Psoas muscle (tissue), 8 donors: ENCODE data around the gene ODR4. TPM values are rescaled to one million over a fixed set of nuclear protein-coding genes. Genes with fewer than 3 reads are reported as not detected.
"Not testable (repeated sequence)": the region's sequence is repeated elsewhere in the genome, so short reads cannot be mapped to it uniquely, and the experiment has no call there.

Experiments used
- ATAC-seq, 4 donors: fragments of 200-7000 bp; cut with Tn5 transposase; one replicate each; pipeline ENCODE4 v1.9.1; 2020; ENCODE audit warnings: moderate library complexity in 3 of 4, mild to moderate bottlenecking in 2 of 4
- DNase-seq, 2 donors: peaks; one replicate each; pipeline ENCODE4 v3.0.0-alpha.2; 2020
- H3K27ac ChIP-seq: fragments of 200-600 bp; one replicate; pipeline ENCODE4 v1.8.0; 2022
- H3K27me3 ChIP-seq, 3 donors: fragments of 200-600 bp in 1 of 3; one replicate each; pipeline versions ENCODE4 v1.6.1 to v1.8.0; 2013 to 2022; ENCODE audit warnings: low read length in 2 of 3, mild to moderate bottlenecking in 2 of 3, moderate library complexity in 1 of 3; ENCODE audit not compliant: insufficient read depth in 3 of 3
- H3K36me3 ChIP-seq, 2 donors: fragments of 200-600 bp in 1 of 2; one replicate each; pipeline versions ENCODE4 v1.6.1 to v1.8.0; 2013 to 2022; ENCODE audit warnings: low read depth in 1 of 2, mild to moderate bottlenecking in 1 of 2, moderate library complexity in 1 of 2; ENCODE audit not compliant: insufficient read depth in 1 of 2
- H3K4me1 ChIP-seq: fragments of 200-600 bp; one replicate; pipeline ENCODE4 v1.8.0; 2022
- H3K4me3 ChIP-seq: fragments of 200-600 bp; one replicate; pipeline ENCODE4 v1.8.0; 2022; ENCODE audit warnings: mild to moderate bottlenecking
- H3K9me3 ChIP-seq: fragments of 200-600 bp; one replicate; pipeline ENCODE4 v1.8.0; 2022
- WGBS, 3 donors: extraction: QIAGEN DNeasy Blood & Tissue Kit; methylation state at CpG; one replicate each; pipeline versions ENCODE4 v1.1.6 to v1.1.7; 2013; 5-methylcytosine and 5-hydroxymethylcytosine counted together
- intact Hi-C, 2 donors: fragments of 100-400 bp; cut with DNase I; formaldehyde crosslinking; loops; one replicate each; pipeline versions ENCODE4 v1.11.0 to v1.14.2; 2022
- polyA plus RNA-seq, 3 donors: library from polyadenylated mRNA; stranded (reverse); fragments of 200-250 nt; gene quantifications; one replicate each; pipeline ENCODE4 v1.2.3, GENCODE V29; 2013
- total RNA-seq, 4 donors: library from RNA; stranded (reverse); fragmentation: NEBNext Ultra II Directional in 2 of 4; extraction: Animal tissue kit (Norgen Biotek cat#: 25700) in 2 of 4; gene quantifications; one replicate each; pipeline versions ENCODE4 v1.2.1 to v1.2.4, GENCODE V29; 2021 to 2023
- TF ChIP-seq, protein P1 (sequence below): fragments of 200-600 bp; IDR thresholded peaks from one replicate; pipeline ENCODE4 v1.8.0; 2022; ENCODE audit warnings: antibody characterized with exemption
- donor health status: healthy with polysubstance abuse.
- donor health status: DM: no; HTN: no; CAD: no; lungs with moderate emphysema.
- donor health status: Bipolar disorder and iron deficiency.
- donor health status: healthy.
- donor health status: DM: yes; HTN: yes; CAD: no.
- donor health status: DM: no; HTN: no; CAD: no.
- donor health status: DM: no; HTN: no; CAD: no.
- donor health status: DM: yes; HTN: yes; CAD: no.

Gene ODR4
- total and polyA plus RNA-seq, 7 donors: 7.6 to 12.1 (median 11.0) TPM

DNA sequence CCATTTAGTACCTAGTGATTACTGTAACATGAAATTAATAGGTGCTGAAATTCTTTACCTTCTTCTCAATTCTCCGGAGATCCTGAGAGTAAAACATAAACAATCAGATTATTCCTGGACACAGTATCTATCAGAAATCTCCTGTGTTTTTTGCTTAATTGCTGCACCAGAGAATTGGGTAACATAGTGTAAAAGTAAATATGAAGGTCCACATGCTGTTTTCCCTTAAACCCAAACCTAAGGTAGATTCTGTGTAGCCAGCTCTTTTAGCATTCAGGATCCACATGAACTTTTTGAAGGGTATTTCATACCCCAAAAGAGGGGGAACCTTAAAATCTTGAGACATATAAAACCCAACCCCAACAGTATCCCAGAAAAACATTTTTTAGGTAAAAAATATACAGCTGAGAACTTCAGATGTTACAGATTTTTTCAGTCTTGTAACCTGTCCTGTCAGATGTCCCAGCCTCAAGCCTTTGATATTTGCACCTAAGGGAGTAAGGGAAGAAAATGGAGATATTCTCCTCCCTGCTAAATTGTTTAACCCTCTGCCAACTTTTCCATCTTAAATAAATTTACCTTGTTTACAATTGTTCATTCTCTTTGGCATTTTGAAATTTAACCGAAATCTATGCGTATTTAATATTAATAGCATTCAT lies 11.2 kb downstream of the ODR4 start:
- TF ChIP-seq, protein P1, sequence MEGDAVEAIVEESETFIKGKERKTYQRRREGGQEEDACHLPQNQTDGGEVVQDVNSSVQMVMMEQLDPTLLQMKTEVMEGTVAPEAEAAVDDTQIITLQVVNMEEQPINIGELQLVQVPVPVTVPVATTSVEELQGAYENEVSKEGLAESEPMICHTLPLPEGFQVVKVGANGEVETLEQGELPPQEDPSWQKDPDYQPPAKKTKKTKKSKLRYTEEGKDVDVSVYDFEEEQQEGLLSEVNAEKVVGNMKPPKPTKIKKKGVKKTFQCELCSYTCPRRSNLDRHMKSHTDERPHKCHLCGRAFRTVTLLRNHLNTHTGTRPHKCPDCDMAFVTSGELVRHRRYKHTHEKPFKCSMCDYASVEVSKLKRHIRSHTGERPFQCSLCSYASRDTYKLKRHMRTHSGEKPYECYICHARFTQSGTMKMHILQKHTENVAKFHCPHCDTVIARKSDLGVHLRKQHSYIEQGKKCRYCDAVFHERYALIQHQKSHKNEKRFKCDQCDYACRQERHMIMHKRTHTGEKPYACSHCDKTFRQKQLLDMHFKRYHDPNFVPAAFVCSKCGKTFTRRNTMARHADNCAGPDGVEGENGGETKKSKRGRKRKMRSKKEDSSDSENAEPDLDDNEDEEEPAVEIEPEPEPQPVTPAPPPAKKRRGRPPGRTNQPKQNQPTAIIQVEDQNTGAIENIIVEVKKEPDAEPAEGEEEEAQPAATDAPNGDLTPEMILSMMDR: no peak
- DNase-seq (no peak), ATAC-seq (no peak)
- Histone ChIP-seq H3K4me1 (no peaks in the 10 kb centered on the region), H3K9me3 (no peaks in the 10 kb centered on the region), H3K27me3 (no peaks in the 10 kb centered on the region), H3K4me3 (no peak overlapping the region), H3K36me3 (peaks cover 4 to 84% of the 10 kb centered on the region in 2 donors), H3K27ac (no peak overlapping the region)
- WGBS, 3 donors: 93 to 98% (median 94%) methylated on average over 3 of the region's 3 CpGs
- intact Hi-C loops: no loop called here

DNA sequence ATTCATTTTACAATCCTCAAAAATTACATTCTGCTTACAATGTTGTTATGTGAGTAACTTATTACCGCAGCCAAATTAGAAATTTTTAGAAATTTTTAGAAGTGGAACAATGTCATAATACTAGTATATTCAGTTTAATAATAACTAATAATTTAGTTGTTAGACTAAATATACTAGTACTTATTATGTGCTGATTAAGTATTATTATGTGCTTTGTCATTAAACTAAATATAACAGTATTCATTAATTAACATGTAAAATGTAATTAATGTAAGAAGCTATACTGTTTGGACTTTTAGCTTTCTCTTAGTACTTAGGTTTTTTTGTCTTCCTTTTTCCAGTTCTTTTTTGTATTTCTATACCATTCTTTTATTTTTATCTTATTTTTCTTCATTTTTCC lies 15.3 kb downstream of the ODR4 start:
- 96 to 100% (median 98%) methylated on average over 1 of the region's 1 CpG for WGBS, 3 donors
- no peak overlapping the region for H3K27ac ChIP-seq
- H3K9me3 ChIP-seq: no peaks in the 10 kb centered on the region
- DNase-seq: no peak
- H3K27me3 ChIP-seq: no peaks in the 10 kb centered on the region
- no peaks in the 10 kb centered on the region for H3K4me1 ChIP-seq
- no peak for ATAC-seq
- peaks cover 7 to 98% of the 10 kb centered on the region in 2 donors for H3K36me3 ChIP-seq
- intact Hi-C loops: loop anchor here (5.0 to 10.0 kb wide), 2 partner anchors 46 to 59 kb away; no protein-coding TSS in a partner anchor
- no peak overlapping the region for H3K4me3 ChIP-seq
- TF ChIP-seq, protein P1: no peak

DNA sequence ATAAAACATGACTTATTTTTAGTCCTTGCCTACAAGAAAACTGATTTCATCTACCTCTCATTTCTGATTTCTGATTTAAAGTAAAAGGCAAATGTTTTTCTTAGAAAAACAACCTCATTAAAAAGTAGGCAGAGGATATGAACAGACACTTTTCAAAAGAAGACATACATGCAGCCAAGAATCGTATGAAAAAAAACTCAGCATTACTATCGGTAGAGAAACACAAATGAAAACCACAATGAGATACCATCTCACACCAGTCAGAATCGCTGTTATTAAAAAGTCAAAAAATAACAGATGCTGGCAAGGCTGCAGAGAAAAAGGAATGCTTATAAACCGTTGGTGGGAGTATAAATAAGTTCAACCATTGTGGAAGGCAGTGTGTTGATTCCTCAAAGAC lies 16.2 kb downstream of the ODR4 start:
- intact Hi-C loops: loop anchor here (5.0 to 10.0 kb wide), 2 partner anchors 47 to 60 kb away; no protein-coding TSS in a partner anchor
- ATAC-seq (no peak), DNase-seq (no peak)
- WGBS, 3 donors: 93 to 96% (median 95%) methylated on average over 4 of the region's 4 CpGs
- Histone ChIP-seq H3K27me3 (no peaks in the 10 kb centered on the region), H3K27ac (no peak overlapping the region), H3K36me3 (peaks cover 7 to 95% of the 10 kb centered on the region in 2 donors), H3K4me1 (no peaks in the 10 kb centered on the region), H3K4me3 (no peak overlapping the region), H3K9me3 (no peaks in the 10 kb centered on the region)
- TF ChIP-seq, protein P1: no peak

GRCh38 chr1:186392711-186393110 lies 17.1 kb downstream of the ODR4 start:
- not testable (repeated sequence) for H3K4me1 ChIP-seq, H3K27me3 ChIP-seq, H3K27ac ChIP-seq, DNase-seq, H3K4me3 ChIP-seq, ATAC-seq, H3K9me3 ChIP-seq
- intact Hi-C loops: loop anchor here (5.0 to 10.0 kb wide), 2 partner anchors 48 to 60 kb away; no protein-coding TSS in a partner anchor
- WGBS, 3 donors: 87 to 92% (median 91%) methylated on average over 6 of the region's 6 CpGs
- peaks cover 7 to 94% of the 10 kb centered on the region in 2 donors for H3K36me3 ChIP-seq

- not testable (repeated sequence) for H3K27me3 ChIP-seq, H3K4me3 ChIP-seq, H3K27ac ChIP-seq, DNase-seq, H3K4me1 ChIP-seq, H3K9me3 ChIP-seq, ATAC-seq
- WGBS, 3 donors: 82 to 90% (median 87%) methylated on average over 2 of the region's 2 CpGs
- H3K36me3 ChIP-seq: peaks cover 0 to 88% of the 10 kb centered on the region in 2 donors
- intact Hi-C loops: loop anchor here in 1 of 2 donors (5.0 kb wide), 1 partner anchor 39 kb away; no protein-coding TSS in a partner anchor
These were observed 25.8 kb downstream of the ODR4 start for GRCh38 chr1:186401446-186401845.
